ENCODE data around the gene NFIL3. TPM values are rescaled to one million over a fixed set of nuclear protein-coding genes. Genes with fewer than 3 reads are reported as not detected.
"Not testable (repeated sequence)": the region's sequence is repeated elsewhere in the genome, so short reads cannot be mapped to it uniquely, and the experiment has no call there.

The NFIL3 gene
- total RNA-seq, 2 experiments from 2014 or later = 31.5 to 33.6 TPM

DNA sequence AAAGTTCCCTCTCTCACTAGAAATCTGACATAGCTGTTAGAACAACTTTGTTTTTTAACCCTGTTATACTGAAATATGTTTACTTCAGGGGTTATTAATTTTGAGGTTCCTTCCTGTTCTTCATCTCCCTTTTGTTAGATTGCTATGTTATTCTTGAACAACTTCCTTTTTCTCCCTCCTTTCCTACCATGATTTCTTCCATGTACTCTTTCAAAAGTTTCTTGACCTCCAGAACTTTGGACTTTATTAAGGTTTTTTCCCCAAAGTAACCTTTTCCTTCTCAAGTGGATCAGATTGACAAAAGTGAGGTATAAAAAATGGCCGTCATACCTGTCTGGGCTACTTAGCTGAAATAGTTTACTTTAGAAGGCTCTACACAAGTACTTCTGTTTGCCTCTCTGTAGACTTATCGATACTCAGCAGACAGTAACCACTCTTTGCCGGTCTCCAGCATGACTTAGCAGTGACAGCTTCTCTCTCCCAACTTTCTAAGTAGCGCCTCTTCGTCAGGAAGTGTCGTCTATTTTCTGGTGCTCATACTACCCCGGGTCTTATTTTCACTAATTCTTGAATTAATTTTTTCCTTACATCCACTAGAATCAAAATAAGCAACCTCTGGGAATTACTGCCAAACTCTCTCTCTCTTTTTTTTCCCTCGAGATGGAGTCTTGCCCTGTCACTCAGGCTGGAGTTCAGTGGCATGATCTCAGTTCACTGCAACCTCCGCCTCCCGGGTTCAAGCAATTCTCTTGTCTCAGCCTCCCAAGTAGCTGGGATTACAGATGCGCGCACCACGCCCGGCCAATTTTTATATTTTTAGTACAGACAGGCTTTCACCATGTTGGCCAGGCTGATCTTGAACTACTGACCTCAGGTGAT, 19.7 kb downstream of the NFIL3 start:
- POLR2A ChIA-PET = no interaction called here
- peaks cover 24% of the 10 kb centered on the region for H3K36me3 Mint-ChIP-seq (ENCODE audit: low read depth)
- H3K4me3 Mint-ChIP-seq = no peak overlapping the region
- H3K27ac Mint-ChIP-seq = peak overlapping the region; percentile 31
- H3K27me3 Mint-ChIP-seq = no peaks in the 10 kb centered on the region
- CTCF ChIA-PET = interaction anchor here (1.0 kb wide), 1 partner anchor 20 kb away, joined by 3 read pairs; the partner anchor contains the start of gene NFIL3
- H3K4me1 Mint-ChIP-seq = peaks cover 19% of the 10 kb centered on the region
- no peaks in the 10 kb centered on the region for H3K9me3 Mint-ChIP-seq
- no peak for DNase-seq

DNA sequence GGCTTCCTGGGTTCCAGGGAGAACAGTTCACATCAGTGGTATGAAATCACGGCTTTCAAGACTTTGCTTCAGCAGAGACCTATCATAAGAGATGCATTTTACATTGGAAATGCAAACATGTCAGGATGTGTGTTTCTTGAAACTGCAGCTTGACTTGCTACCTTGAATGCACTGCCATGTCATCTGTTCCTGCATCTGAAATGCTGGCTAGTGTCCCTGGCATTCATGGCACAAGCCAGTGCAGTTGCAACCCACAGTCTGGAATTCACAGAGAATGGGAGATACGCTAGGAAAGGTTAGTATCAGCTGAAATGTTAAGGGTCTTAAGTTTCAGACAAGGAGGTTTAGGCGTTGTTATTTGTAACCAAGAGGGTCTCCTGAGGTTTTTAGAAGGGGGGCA, 24.7 kb downstream of the NFIL3 start:
- Mint-ChIP-seq H3K36me3 (ENCODE audit: low read depth) (peaks cover 3% of the 10 kb centered on the region), H3K27ac (no peak overlapping the region), H3K9me3 (no peaks in the 10 kb centered on the region), H3K27me3 (no peaks in the 10 kb centered on the region), H3K4me3 (no peak overlapping the region), H3K4me1 (peaks cover 32% of the 10 kb centered on the region)
- no peak for DNase-seq
- POLR2A ChIA-PET = no interaction called here
- CTCF ChIA-PET = interaction anchor here (1.0 to 2.4 kb wide), 4 partner anchors 10 to 27 kb away, joined by 3 to 6 read pairs (median 4); no protein-coding TSS in a partner anchor

DNA sequence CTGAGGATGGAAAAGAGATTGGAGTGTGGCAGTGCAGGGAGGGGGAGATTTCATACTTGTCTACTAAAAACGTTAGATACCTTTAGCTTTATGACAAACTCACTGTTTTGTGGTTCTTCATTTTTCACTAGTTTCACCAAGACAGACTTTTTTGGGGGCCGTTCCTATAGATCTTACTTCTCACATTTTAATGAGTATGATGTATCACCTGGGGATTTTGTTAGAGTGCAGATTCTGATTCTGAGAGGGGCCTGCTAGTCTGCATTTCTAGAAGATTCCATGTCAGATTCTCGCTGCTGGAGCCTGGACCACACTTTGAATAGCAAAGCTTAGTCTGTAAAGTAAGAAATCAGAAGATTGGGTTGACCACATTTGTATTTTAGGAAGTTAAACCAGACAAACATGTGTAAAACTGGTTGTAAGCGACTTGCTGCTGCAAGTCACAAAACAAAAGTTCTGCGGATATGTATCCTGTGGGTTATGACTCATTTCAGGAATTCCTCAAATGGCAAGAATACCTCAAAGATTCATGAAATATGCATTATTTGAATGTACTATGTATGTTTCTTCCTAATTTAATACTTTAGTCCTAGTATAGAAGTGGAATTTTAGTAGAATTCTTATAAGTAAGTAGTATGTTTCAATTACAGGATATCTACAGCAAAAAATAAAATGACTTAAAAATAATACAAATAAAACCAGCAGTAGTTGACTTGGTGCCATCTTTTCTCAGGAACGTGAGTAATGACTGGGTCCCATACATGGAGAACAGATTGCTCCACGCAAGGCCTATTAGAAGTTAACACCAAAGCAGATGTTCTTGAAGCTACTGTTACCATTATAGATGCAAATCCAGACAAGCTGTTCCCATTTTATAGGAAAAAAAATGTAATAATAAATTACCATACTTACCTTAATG, 27.8 kb downstream of the NFIL3 start:
- Mint-ChIP-seq H3K9me3 (no peaks in the 10 kb centered on the region), H3K36me3 (ENCODE audit: low read depth) (peaks cover 2% of the 10 kb centered on the region), H3K4me1 (peaks cover 19% of the 10 kb centered on the region), H3K4me3 (peak overlapping the region; percentile 7), H3K27ac (peak overlapping the region; percentile 76), H3K27me3 (no peaks in the 10 kb centered on the region)
- DNase-seq = peak; percentile 43
- ChIA-PET CTCF (interaction anchor here (0.8 to 1.7 kb wide), 3 partner anchors 37 to 481 kb away, joined by 3 to 6 read pairs (median 4); no protein-coding TSS in a partner anchor), POLR2A (no interaction called here)

DNA sequence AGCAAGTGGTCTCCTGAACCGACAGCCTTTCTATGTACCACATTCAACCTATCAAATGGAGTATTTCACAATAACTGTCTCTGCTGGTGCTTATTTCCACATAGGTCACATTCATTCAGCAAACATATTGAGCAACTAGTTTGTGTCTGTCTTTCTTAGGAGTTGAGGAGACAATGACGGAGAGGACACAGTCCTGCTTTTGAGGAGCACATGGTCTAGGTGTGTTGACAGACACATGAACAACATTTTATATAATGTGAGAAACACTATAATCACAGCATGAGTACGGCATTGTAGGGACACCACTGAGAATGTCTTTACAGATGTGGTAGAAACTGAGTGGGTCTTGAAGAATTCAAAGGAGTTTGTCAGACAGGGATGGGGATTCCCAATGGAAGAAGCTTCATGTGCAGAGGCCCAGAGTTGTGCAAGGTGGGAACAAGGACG, 28.5 kb downstream of the NFIL3 start:
- H3K27ac Mint-ChIP-seq = peak overlapping the region; percentile 76
- peaks cover 2% of the 10 kb centered on the region for H3K36me3 Mint-ChIP-seq (ENCODE audit: low read depth)
- H3K27me3 Mint-ChIP-seq = no peaks in the 10 kb centered on the region
- no peak for DNase-seq
- peaks cover 19% of the 10 kb centered on the region for H3K4me1 Mint-ChIP-seq
- ChIA-PET POLR2A (no interaction called here), CTCF (interaction anchor here (1.7 kb wide), 1 partner anchor 36 kb away, joined by 4 read pairs; no protein-coding TSS in a partner anchor)
- H3K4me3 Mint-ChIP-seq = peak overlapping the region; percentile 7
- H3K9me3 Mint-ChIP-seq = no peaks in the 10 kb centered on the region

DNA sequence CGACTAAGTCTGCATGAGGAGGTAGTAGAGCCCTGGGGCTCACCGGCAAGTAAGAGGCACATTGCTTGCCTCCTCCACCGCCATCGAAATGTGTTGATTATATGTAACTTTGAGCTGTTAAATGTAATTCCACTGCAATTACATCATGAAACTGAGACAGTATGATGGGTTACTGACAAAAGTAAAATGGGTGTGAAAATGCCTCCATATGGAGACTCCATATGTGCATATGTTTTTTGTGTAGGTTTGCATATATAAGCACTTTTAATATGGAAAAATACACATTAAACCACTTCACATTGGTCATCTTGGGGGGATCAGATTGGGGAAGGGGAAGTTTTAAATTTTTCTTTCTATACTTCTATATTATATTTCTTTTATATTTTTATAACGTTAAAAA, 29.8 kb downstream of the NFIL3 start:
- Mint-ChIP-seq H3K27ac (no peak overlapping the region), H3K4me1 (peaks cover 19% of the 10 kb centered on the region), H3K36me3 (ENCODE audit: low read depth) (peaks cover 2% of the 10 kb centered on the region), H3K9me3 (peaks cover 3% of the 10 kb centered on the region), H3K27me3 (no peaks in the 10 kb centered on the region), H3K4me3 (no peak overlapping the region)
- no peak for DNase-seq
- CTCF ChIA-PET = no interaction called here
- POLR2A ChIA-PET = no interaction called here

DNA sequence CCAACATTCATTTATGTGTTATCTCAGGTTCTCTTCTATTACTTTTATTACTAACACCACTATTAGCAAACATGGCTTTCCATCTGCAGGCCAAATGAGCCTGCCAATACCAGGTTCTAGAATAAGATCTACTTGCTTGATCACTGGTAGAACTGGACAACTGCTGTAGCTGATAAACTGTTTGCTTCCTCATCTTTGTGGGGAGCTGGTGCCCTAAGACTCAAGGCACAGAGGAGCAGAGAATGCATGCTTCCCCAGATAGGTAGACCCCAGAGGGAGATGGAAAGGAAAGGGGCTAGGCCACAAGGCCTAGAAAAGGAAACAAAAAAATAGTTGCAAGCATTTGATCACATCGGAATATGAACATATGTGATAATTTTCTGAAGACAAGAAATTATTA, 31.2 kb downstream of the NFIL3 start:
- H3K4me1 Mint-ChIP-seq = peaks cover 19% of the 10 kb centered on the region
- H3K9me3 Mint-ChIP-seq = peaks cover 3% of the 10 kb centered on the region
- ChIA-PET POLR2A (no interaction called here), CTCF (interaction anchor here (1.0 kb wide), 1 partner anchor 156 kb away, joined by 3 read pairs; no protein-coding TSS in a partner anchor)
- peaks cover 2% of the 10 kb centered on the region for H3K36me3 Mint-ChIP-seq (ENCODE audit: low read depth)
- no peaks in the 10 kb centered on the region for H3K27me3 Mint-ChIP-seq
- H3K27ac Mint-ChIP-seq = no peak overlapping the region
- DNase-seq = no peak
- no peak overlapping the region for H3K4me3 Mint-ChIP-seq

DNA sequence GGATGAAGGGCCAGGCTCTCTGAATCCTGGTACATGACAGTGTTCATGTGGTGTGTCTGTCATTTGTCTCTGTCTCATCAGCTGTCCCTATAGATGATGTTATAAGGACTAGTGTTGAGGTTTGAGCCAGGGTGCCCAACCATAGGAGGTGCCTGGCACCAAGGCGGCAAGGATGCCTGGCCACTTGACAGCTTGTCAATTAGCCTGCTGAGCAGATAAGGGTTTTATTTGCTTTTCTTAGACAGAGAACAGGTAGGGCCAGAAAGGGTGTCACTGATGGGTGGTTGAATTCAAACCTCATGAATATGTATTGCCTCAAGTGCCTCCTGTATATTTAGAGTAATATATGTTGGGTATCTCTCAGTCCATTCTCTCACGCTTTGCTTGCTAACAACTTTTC, 31.8 kb downstream of the NFIL3 start:
- CTCF ChIA-PET = no interaction called here
- no peak for DNase-seq
- POLR2A ChIA-PET = no interaction called here
- Mint-ChIP-seq H3K36me3 (ENCODE audit: low read depth) (peaks cover 2% of the 10 kb centered on the region), H3K27me3 (no peaks in the 10 kb centered on the region), H3K4me3 (no peak overlapping the region), H3K4me1 (peaks cover 19% of the 10 kb centered on the region), H3K27ac (no peak overlapping the region), H3K9me3 (peaks cover 3% of the 10 kb centered on the region)

DNA sequence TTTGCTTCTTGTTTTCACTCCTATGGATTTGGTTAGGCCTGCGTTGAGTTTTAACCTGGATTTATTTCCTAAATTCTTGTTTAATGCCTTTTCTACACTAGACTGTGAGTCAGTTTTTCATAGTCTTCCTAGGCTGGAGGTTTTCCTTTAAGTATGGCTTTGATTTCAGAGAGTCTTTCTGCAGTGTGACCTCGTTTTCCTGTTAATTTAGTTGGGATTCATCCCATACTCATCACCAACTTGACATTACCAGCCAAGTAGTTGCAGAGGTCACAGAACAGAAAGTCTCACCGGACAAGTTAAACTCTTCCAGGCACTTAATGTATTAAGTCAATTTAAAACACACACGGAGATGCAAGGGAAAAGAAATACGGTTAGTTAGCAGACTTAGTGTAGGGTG, 32.2 kb downstream of the NFIL3 start:
- peaks cover 2% of the 10 kb centered on the region for H3K36me3 Mint-ChIP-seq (ENCODE audit: low read depth)
- H3K4me1 Mint-ChIP-seq = peaks cover 18% of the 10 kb centered on the region
- peaks cover 4% of the 10 kb centered on the region for H3K9me3 Mint-ChIP-seq
- CTCF ChIA-PET = no interaction called here
- no peak for DNase-seq
- POLR2A ChIA-PET = no interaction called here
- H3K27me3 Mint-ChIP-seq = no peaks in the 10 kb centered on the region
- no peak overlapping the region for H3K27ac Mint-ChIP-seq
- H3K4me3 Mint-ChIP-seq = no peak overlapping the region

DNA sequence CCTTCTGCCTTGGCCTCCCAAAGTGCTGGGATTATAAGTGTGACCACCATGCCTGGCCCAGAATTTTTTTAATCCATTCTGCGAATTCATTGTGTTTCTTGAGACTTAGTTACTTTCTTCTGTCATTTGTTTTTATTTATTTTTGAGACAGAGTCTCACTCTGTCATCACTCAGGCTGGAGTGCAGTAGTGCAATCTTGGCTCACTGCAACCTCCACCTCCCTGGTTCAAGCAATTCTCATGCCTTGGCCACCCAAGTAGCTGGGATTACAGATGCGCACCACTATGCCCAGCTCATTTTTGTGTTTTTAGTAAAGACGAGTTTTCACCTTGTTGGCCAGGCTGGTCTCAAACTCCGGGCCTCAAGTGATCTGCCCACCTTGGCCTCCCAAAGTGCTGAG, 33.9 kb downstream of the NFIL3 start:
- DNase-seq; H3K27me3 Mint-ChIP-seq; H3K36me3 Mint-ChIP-seq (ENCODE audit: low read depth); H3K4me1 Mint-ChIP-seq; H3K9me3 Mint-ChIP-seq; H3K27ac Mint-ChIP-seq; H3K4me3 Mint-ChIP-seq; POLR2A ChIA-PET: not testable (repeated sequence)
- CTCF ChIA-PET = interaction anchor here (0.5 kb wide), 1 partner anchor 114 kb away, joined by 5 read pairs; no protein-coding TSS in a partner anchor

DNA sequence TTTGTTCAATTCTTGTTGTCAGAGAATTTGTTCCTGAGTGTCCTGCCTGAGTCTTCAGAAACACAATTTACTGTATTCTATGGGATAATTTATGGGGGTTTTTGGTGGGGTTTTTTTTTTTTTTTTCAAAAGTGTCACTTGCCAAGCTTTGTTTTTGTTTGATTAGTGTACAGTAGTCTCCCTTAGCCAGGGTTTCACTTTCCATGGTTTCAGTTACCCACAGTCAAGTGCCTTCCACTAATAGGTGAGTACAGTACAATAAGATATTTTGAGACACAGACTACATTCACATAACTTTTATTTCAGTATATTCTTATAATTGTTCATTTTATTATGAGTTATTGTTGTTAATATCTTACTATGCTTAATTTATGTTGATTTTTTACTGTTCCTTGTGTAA, 36.9 kb downstream of the NFIL3 start:
- Mint-ChIP-seq H3K4me3 (no peak overlapping the region), H3K4me1 (no peaks in the 10 kb centered on the region), H3K9me3 (peaks cover 10% of the 10 kb centered on the region), H3K36me3 (ENCODE audit: low read depth) (peaks cover 1% of the 10 kb centered on the region), H3K27me3 (peaks cover 8% of the 10 kb centered on the region), H3K27ac (no peak overlapping the region)
- CTCF ChIA-PET = interaction anchor here (0.6 to 1.1 kb wide), 2 partner anchors 11 to 374 kb away, joined by 3 to 6 read pairs; no protein-coding TSS in a partner anchor
- POLR2A ChIA-PET = no interaction called here
- no peak for DNase-seq

DNA sequence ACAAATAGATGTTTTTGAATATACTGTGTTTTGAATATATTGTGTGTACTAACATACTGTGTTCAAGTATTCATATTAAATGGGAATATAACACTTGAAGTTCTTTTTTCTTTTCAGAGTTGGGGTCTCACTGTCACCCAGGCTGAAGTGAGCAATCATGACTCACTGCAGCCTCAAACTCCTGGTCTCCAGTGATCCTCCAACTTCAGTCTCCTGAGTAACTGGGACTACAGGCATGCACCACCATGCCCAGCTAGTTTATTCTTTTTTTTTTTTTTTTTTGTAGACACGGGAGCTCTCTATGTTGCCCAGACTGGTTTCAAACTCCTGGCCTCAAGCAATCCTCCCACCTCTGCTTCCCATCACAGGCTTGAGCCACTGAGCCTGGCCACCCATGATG, 38.7 kb downstream of the NFIL3 start:
- H3K27ac Mint-ChIP-seq = no peak overlapping the region
- no peak for DNase-seq
- H3K27me3 Mint-ChIP-seq = peaks cover 20% of the 10 kb centered on the region
- H3K4me1 Mint-ChIP-seq = no peaks in the 10 kb centered on the region
- POLR2A ChIA-PET = interaction anchor here (0.7 kb wide), 1 partner anchor 341 kb away, joined by 3 read pairs; no protein-coding TSS in a partner anchor
- H3K9me3 Mint-ChIP-seq = peaks cover 10% of the 10 kb centered on the region
- H3K36me3 Mint-ChIP-seq (ENCODE audit: low read depth) = peaks cover 1% of the 10 kb centered on the region
- CTCF ChIA-PET = interaction anchor here (0.6 kb wide), 1 partner anchor 1698 kb away, joined by 5 read pairs; no protein-coding TSS in a partner anchor
- no peak overlapping the region for H3K4me3 Mint-ChIP-seq

DNA sequence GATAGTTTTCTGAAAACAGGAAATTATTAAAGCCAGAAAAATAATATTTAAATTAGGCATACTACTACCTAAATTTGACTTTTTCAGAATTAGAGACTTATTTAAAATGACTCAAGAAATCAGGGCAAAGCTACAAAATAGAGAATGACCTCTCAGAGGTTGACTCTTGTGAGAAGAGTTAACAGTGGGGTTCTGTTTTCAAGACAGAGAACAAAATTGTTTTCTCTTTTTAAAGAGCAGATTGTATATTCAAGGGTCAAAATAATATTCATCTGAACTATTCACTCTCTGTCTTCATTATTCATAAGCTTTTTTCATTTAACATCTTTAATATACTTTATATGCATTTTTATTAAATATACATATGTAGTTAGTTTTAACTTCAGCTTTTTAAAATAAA, 40.1 kb downstream of the NFIL3 start:
- ChIA-PET POLR2A (no interaction called here), CTCF (interaction anchor here (0.7 kb wide), 1 partner anchor 25 kb away, joined by 3 read pairs; no protein-coding TSS in a partner anchor)
- Mint-ChIP-seq H3K9me3 (peaks cover 7% of the 10 kb centered on the region), H3K36me3 (ENCODE audit: low read depth) (peaks cover 1% of the 10 kb centered on the region), H3K27ac (no peak overlapping the region), H3K4me1 (no peaks in the 10 kb centered on the region), H3K27me3 (peaks cover 25% of the 10 kb centered on the region), H3K4me3 (no peak overlapping the region)
- no peak for DNase-seq

DNA sequence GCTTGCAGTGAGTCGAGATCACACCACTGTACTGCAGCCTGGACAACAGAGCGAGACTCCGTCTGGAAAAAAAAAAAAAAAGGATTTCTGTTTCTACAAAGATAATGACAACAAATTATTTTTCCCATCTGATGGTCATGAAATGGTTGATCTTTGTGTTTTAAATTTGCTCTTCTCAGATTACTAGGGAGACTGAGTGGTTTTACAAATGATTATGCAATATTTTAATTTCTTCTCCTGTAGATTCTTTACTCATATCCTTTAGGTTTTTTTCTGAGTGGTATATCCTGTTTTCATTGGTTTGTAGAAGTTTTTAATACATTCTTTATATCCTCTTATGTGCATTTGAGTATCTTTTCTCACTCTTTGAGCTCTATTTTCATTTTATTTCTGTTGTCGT, 41.3 kb downstream of the NFIL3 start:
- POLR2A ChIA-PET = no interaction called here

More for the DNA sequence above, 41.3 kb downstream of the NFIL3 start:
- Mint-ChIP-seq H3K4me3 (no peak overlapping the region), H3K27me3 (peaks cover 25% of the 10 kb centered on the region), H3K4me1 (no peaks in the 10 kb centered on the region), H3K36me3 (ENCODE audit: low read depth) (peaks cover 4% of the 10 kb centered on the region), H3K27ac (no peak overlapping the region), H3K9me3 (peaks cover 11% of the 10 kb centered on the region)
- DNase-seq = no peak
- CTCF ChIA-PET = no interaction called here
